Astrocyte of the cerebellum (primary cell): Measurements from ENCODE around the gene DYNC1I1.

Source experiments
- DNase-seq: peaks from one replicate; pipeline ENCODE4 v3.0.0-alpha.2; 2011; ENCODE audit warnings: low read depth
- H3K4me3 ChIP-seq: 2 replicates; pipeline ENCODE4 v1.5.1; 2011; ENCODE audit warnings: mild to moderate bottlenecking, low read depth, low read length, moderate library complexity
- CTCF ChIP-seq: IDR thresholded peaks from 2 replicates; pipeline ENCODE4 v1.5.1; 2012; ENCODE audit warnings: low read length, low read depth, moderate library complexity, mild to moderate bottlenecking; ENCODE audit errors: missing control alignments
- in situ Hi-C: cut with HindIII; loops from 2 replicates; pipeline ENCODE4 v1.10.0; 2017; ENCODE audit warnings: low sequenced_read_pairs

Gene DYNC1I1

GRCh38 chr7:95974108-95974507 is 201.8 kb downstream of the DYNC1I1 start:
- no peak for TF ChIP-seq CTCF
- no peak for DNase-seq
- in situ Hi-C loops = no loop called here
- no peak overlapping the region for H3K4me3 ChIP-seq

DNA sequence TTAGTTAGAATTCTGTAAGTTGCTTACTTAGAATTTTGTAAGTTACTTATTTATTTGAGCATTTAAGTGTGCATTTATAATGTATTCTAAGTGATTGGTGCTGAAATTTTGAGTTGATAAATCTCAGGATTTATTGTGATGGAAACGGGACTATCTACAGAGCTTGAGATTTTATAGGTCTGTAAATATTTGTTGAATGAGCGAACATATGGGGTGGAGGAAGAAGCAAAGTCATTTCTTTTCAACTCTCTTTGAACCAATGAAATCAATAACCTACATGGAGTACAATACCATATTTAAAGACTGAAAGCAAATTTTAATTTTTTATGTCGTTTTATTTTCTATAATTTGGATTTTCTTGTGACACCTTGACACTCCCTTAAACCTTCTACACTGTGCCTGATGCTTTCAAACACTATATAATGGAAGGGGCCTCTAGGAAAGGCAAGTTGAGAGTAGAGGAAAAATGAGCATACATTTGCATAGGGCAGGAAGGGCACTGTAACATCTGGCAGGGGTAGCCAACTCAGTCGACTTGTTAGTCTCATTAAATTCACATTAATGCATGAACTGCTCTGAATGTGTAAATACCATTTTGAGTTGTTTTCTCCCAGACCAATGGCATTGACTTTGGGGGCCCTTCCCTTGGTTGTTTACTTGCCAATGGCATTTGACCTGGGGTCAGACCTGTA is 204.2 kb downstream of the DYNC1I1 start:
- no peak for DNase-seq
- H3K4me3 ChIP-seq = no peak overlapping the region
- in situ Hi-C loops = no loop called here
- TF ChIP-seq CTCF = no peak

DNA sequence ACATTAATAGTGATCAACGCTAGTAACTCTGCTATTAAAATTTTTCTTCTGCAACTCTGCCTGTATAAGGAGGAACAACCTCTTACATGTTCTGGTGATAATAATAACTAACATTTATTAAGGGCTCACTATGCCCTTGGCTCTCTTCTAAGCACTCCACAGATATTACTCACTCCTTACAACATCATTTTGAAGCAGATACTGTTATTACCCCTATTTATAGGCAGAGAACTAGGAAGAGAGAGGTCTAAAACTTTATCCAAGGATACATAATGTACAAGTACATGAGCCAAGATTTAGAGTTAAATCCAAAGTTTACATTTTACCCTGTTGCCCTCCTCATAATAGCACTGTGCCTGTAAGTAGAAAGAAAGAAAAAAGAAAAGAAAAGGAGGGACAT is 205.6 kb downstream of the DYNC1I1 start:
- no peak overlapping the region for H3K4me3 ChIP-seq
- DNase-seq = no peak
- in situ Hi-C loops = no loop called here
- TF ChIP-seq CTCF = no peak

- no peak for DNase-seq
- no peak for TF ChIP-seq CTCF
- in situ Hi-C loops = no loop called here
- no peak overlapping the region for H3K4me3 ChIP-seq
Measured at GRCh38 chr7:95980167-95980566, 207.8 kb downstream of the DYNC1I1 start.

- TF ChIP-seq CTCF = no peak
- in situ Hi-C loops = no loop called here
- no peak overlapping the region for H3K4me3 ChIP-seq
- no peak for DNase-seq
Measured at GRCh38 chr7:95980706-95981105, 208.4 kb downstream of the DYNC1I1 start.

DNA sequence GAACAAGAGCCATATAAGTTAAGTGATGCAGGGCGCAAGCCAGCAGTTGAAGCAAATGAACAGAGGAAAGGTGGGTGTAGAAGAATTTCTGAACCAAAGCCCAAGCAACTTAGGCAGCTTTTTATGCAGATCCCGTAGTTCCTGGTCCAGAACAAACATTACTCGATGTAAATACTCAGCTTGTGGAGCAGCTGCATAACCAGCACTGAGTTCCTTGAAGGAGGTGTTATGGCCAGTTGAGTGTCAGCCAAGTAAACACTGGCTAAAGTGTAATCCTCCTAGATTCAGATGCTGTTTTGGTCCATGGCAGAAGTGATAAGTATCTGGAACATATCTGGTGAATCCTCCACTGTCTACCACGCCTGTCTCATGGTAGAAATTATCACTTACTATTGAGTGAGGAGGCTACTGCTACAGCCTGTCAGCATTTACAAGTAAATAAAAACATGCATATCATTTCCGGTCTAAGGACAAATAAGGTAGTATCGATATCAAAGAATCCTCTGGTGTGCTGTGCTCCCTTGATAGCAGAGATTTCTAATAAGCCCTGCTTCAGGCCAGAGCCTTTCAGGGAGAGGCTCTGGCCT is 213.9 kb downstream of the DYNC1I1 start:
- no peak overlapping the region for H3K4me3 ChIP-seq
- DNase-seq = peak; percentile 0
- in situ Hi-C loops = no loop called here
- no peak for TF ChIP-seq CTCF
